HFFc6 (cell line): ENCODE results near the gene GULP1. TPM values are rescaled to one million over a fixed set of nuclear protein-coding genes. Genes with fewer than 3 reads are reported as not detected.

Source experiments
- DNase-seq: peaks from one replicate; pipeline ENCODE4 v3.0.0-alpha.2; 2018
- H3K27ac Mint-ChIP-seq: 2 replicates; pipeline ENCODE4 v1.8.0; 2020; ENCODE audit warnings: mild to moderate bottlenecking, mixed read lengths
- H3K27me3 Mint-ChIP-seq: 2 replicates; pipeline ENCODE4 v1.8.0; 2021; ENCODE audit warnings: mild to moderate bottlenecking, moderate library complexity, mixed read lengths; ENCODE audit not compliant: insufficient read depth
- H3K36me3 Mint-ChIP-seq: 2 replicates; pipeline ENCODE4 v1.8.0; 2021; ENCODE audit warnings: low read depth, mixed read lengths
- H3K4me1 Mint-ChIP-seq: 2 replicates; pipeline ENCODE4 v1.8.0; 2020; ENCODE audit warnings: low read depth, mixed read lengths
- H3K4me3 Mint-ChIP-seq: 2 replicates; pipeline ENCODE4 v1.8.0; 2020; ENCODE audit warnings: mild to moderate bottlenecking, moderate library complexity, mixed read lengths
- H3K9me3 Mint-ChIP-seq: 2 replicates; pipeline ENCODE4 v1.8.0; 2020; ENCODE audit warnings: mild to moderate bottlenecking, mixed read lengths
- total RNA-seq, 6 experiments: library from RNA; stranded (reverse); fragmentation: NEBNext Ultra II Directional; extraction: Animal tissue kit (Norgen Biotek cat#: 25700); gene quantifications; 2 replicates in 1 of 6; 3 replicates in 5 of 6; pipeline ENCODE4 v1.2.3, GENCODE V29; 2021
- TF ChIP-seq, protein P1 (sequence below): fragments of 200-600 bp; sonication (generic); IDR thresholded peaks from 2 replicates; pipeline ENCODE4 v1.5.0; 2021; ENCODE audit warnings: antibody characterized with exemption, mild to moderate bottlenecking

Gene GULP1
- total RNA-seq, 6 experiments from 2014 or later = 33.3 to 76.1 (median 63.9) TPM

DNA sequence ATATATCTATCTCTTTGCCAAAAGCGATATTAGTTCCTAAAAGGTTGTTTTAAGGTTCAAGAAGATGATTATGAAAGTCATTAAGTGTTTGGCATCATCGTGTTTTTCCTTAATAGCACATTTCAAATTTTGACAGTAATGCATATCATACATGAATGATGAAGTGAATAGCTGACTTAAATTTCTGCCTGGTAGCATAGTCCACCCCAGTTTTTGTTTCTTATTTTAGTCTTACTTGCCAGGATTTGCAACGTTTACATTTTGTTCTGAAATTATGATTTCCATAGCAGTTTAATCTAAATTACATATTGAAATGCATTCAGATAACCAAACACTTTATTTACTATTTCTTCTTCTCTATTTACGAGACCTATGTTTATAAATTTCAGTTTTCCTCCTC, 201.1 kb downstream of the GULP1 start:
- H3K27me3 Mint-ChIP-seq = peaks cover 3% of the 10 kb centered on the region
- H3K4me1 Mint-ChIP-seq = peaks cover 35% of the 10 kb centered on the region

DNA sequence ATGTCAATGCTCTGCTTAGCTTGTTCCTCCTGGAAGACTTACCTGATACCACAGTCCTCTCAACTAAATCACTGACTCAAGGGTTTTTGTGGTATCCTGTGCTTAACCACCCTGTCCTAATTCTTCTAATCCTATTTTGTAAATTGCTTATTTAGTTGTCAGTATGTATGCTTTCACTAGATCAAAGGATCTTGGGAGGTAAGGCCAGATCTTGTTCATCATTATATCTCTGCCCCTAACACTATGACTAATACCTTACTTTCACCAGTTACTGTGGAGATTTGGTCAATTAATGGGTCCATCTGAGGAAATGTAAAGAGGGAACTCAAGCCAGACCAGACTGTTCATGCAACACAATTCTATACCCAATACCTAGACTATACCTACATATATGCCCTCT, 203.2 kb downstream of the GULP1 start:
- peaks cover 3% of the 10 kb centered on the region for H3K27me3 Mint-ChIP-seq
- no peak for DNase-seq
- TF ChIP-seq, protein P1, sequence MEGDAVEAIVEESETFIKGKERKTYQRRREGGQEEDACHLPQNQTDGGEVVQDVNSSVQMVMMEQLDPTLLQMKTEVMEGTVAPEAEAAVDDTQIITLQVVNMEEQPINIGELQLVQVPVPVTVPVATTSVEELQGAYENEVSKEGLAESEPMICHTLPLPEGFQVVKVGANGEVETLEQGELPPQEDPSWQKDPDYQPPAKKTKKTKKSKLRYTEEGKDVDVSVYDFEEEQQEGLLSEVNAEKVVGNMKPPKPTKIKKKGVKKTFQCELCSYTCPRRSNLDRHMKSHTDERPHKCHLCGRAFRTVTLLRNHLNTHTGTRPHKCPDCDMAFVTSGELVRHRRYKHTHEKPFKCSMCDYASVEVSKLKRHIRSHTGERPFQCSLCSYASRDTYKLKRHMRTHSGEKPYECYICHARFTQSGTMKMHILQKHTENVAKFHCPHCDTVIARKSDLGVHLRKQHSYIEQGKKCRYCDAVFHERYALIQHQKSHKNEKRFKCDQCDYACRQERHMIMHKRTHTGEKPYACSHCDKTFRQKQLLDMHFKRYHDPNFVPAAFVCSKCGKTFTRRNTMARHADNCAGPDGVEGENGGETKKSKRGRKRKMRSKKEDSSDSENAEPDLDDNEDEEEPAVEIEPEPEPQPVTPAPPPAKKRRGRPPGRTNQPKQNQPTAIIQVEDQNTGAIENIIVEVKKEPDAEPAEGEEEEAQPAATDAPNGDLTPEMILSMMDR = no peak

More for the DNA sequence above, 201.1 kb downstream of the GULP1 start:
- H3K9me3 Mint-ChIP-seq = no peaks in the 10 kb centered on the region
- no peak overlapping the region for H3K27ac Mint-ChIP-seq
- no peak for DNase-seq
- TF ChIP-seq, protein P1 = no peak
- H3K36me3 Mint-ChIP-seq = peaks cover 25% of the 10 kb centered on the region
- H3K4me3 Mint-ChIP-seq = no peak overlapping the region

DNA sequence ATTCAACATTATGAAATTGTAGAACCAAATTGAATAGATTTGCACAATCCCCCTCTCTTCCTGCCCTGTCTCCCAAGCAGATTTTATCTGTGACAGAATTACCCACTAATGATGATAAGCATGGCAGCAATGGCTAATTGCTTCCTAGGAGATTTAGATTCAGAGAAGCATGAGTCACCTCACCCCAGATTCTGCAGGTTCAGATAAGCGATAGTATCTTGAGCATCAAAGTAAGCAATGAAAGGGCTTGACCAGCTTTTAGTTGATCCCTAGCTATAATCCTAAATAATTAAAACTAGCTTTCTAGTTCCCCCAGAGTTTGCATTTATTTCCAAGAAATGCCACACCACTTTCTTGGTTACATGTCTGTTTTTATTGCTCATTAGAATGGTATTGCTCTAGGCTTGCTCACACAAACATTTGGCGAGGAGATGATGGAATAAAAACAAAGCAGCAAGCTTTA, 204.3 kb downstream of the GULP1 start:
- TF ChIP-seq, protein P1 = no peak
- Mint-ChIP-seq H3K36me3 (peaks cover 23% of the 10 kb centered on the region), H3K4me3 (peak overlapping the region; percentile 17), H3K4me1 (peaks cover 48% of the 10 kb centered on the region), H3K27ac (peak overlapping the region; percentile 62), H3K27me3 (peaks cover 3% of the 10 kb centered on the region), H3K9me3 (no peaks in the 10 kb centered on the region)
- peak; percentile 84 for DNase-seq

More for the DNA sequence above, 203.2 kb downstream of the GULP1 start:
- no peaks in the 10 kb centered on the region for H3K9me3 Mint-ChIP-seq
- peak overlapping the region; percentile 17; the same call in 1 of the 2 replicates for H3K27ac Mint-ChIP-seq
- H3K36me3 Mint-ChIP-seq = peaks cover 25% of the 10 kb centered on the region
- H3K4me3 Mint-ChIP-seq = no peak overlapping the region
- peaks cover 48% of the 10 kb centered on the region for H3K4me1 Mint-ChIP-seq

DNA sequence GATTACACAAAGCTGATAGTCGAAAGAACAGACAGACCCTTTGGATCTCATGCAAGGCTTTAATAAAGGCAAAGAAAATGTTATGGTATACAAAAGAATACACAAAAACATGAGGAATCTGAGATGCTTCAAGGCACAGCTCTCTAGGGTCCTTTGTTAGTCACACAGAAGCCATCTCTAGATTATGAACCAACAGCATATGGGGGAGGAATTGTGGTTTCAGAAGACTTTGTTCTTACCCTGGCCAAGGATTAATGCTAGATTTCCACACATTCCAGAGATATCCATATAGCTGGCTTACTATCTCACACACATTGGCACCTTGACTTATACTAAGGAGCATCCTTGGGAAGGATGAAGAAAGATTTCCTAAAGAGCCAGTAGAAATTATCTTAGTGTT, 206.1 kb downstream of the GULP1 start:
- TF ChIP-seq, protein P1 = no peak
- Mint-ChIP-seq H3K27me3 (peaks cover 3% of the 10 kb centered on the region), H3K27ac (no peak overlapping the region), H3K4me1 (peaks cover 48% of the 10 kb centered on the region), H3K36me3 (peaks cover 25% of the 10 kb centered on the region), H3K4me3 (no peak overlapping the region), H3K9me3 (no peaks in the 10 kb centered on the region)
- DNase-seq = no peak

DNA sequence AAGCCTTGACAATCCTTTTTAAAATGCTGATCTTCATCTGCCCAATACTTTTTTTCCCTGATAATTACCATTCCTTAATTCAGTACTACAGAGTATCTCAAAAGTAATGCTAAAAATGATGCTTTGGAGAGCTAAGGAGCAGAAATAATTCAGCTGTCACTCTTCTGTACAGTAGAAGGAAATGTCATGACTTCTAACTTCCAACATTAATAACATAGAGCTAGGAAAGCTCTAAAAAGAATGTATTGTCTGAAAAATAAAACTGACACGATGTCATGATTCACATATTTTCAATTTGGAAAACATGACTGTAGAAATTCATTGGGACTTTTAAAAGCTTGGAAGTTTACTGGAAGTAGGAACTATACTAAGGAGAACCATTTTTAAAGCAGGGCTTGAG, 212.3 kb downstream of the GULP1 start:
- DNase-seq = no peak
- peaks cover 6% of the 10 kb centered on the region for H3K4me1 Mint-ChIP-seq
- no peak overlapping the region for H3K4me3 Mint-ChIP-seq
- TF ChIP-seq, protein P1 = no peak
- H3K9me3 Mint-ChIP-seq = no peaks in the 10 kb centered on the region
- H3K27me3 Mint-ChIP-seq = no peaks in the 10 kb centered on the region; the same call in 1 of the 2 replicates
- H3K27ac Mint-ChIP-seq = no peak overlapping the region
- peaks cover 14% of the 10 kb centered on the region for H3K36me3 Mint-ChIP-seq

DNA sequence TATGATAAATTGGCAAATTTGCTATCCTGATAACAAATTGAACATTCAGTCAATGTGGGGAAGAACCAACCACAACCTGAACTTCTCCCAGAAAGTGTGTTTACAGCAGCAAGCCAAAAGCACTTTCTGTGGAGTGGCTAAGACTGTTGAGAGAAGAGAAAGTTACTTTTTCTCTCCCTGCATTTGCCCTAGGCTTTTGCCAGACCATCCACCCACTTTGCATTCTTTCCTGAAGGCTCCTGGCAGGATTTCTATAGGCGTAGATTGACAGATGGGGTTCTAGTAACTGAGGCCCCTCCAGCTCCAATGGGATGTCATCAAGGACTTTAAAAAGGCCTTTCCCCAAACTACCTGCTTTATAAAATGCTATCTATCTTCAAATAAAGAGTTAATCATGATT, 215.2 kb downstream of the GULP1 start:
- DNase-seq = no peak

More for the DNA sequence above, 215.2 kb downstream of the GULP1 start:
- TF ChIP-seq, protein P1 = no peak
- Mint-ChIP-seq H3K36me3 (peaks cover 9% of the 10 kb centered on the region), H3K27ac (no peak overlapping the region), H3K27me3 (no peaks in the 10 kb centered on the region; the same call in 1 of the 2 replicates), H3K9me3 (no peaks in the 10 kb centered on the region), H3K4me1 (no peaks in the 10 kb centered on the region), H3K4me3 (no peak overlapping the region)
